Middle frontal gyrus (tissue), 1 donor: Measurements from ENCODE around the gene FREM1.

Experiments used
- DNase-seq: peaks from one replicate; pipeline ENCODE4 v3.0.0-alpha.2; 2015; ENCODE audit warnings: low spot score; ENCODE audit errors: extremely low spot score

Gene FREM1

DNA sequence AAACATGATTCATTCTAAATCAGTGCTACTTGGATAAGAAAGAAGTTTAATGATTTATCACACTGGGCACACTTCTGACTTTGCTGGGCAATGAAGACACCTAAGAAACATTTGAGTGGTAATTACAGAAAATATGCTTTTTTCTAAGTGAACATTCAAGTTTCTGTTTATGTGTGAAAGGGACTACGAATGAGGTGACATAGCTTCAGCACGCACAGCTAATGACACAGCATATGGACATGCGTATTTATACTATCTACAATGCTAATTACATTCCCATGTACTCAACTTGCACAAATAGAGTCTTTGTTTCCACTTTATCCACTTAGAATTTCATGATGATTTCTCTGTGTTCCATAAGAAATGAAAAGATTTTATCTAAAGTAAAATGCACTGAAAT, 40.6 kb downstream of the FREM1 start:
- no peak for DNase-seq

DNA sequence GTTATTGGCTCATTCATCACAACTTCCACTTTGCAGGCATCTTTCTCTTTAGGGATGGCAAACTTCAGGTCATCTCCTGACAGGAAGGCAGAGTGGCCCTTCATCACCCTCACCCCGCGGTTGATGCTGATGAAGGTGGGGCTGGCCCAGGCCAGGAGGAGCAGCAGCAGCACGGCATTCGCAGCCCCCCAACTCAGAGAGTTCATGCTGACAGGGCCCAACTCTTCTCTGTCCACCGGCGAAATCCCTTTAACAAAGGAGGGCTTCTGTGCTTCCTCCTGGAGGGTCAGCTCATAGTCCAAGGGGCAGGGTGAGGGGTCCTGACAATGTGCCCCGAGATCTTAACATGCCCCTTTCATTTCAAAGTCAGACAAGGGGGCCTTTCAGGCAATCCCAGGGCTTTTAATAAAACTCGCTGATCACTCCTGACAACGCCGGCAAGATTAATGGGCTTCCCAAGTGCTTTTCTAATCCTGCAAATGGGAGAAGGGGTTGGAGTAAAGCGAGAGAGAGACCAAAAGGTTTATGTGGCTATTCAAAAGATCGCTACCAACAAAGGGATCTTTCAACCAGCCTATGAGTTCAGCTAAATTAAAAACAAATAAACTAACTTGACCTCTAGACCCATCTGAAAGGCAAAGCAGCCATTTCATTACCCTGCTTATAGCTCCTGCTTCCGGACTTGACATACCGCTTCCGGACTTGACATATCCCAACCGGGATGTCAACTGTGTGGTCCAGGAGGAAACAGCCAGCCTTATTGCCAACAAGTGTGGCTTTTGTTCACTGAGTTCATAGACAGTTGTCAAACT, 41.2 kb downstream of the FREM1 start:
- DNase-seq, result no peak

DNA sequence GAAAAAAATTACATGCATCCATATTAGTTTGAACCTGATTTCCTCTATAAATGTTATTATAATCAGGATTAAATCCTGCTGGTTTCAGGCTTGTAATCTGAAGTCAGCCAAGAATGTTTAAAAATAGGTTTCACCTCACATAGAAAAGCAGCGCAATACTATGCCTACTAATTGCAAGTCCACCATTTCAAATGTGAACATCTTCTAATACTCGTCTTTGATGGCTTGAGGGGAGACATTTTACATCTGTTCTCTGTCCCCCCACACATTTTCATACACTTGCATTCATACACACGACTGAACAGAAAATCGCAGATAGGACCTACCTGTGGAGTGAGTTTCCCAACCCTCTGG, 41.8 kb downstream of the FREM1 start:
- no peak for DNase-seq

DNA sequence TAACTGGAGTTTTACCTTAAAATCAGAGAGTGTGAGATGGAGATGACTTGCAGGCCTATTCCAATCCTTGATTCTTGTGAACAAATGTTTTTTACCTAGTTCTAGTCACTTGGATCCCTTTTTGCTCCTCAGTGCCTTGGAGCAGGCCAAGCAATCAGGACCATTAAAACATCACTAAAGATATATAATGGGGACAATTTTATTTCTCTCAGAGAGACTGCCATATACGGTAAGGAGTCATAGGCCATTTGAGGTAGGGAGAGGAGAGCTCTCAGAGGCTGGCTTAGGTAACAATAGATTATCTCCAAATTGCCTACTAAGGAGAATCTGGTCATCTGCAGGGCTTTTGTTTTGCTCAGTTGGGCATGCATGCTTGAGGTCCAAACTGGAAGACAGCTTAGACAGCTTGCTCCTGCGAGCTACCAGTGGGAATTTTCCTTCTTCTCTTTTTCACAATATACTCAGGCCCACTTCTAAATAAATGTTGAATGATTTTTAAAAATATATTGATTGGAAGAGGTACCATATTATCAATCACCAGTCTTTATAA, 44.0 kb downstream of the FREM1 start:
- no peak for DNase-seq

DNA sequence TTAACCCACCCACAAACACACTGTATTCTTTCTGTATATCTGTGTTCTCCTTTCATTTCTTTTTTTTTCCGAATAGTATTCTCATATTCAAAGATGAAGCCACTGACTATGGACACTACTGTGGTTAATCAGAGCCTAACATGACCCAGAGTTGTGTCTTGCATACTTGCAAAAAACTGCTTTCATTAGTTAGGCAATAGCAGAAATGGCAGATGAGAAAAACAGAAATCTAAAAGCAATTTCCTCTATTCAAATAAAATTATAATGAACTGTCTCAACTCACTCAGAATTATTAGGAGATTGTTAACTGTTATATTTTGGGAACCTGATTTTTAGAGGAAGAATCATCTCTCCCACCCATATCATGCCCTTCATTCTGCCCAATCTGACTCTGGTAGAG, 45.9 kb downstream of the FREM1 start:
- no peak for DNase-seq

DNA sequence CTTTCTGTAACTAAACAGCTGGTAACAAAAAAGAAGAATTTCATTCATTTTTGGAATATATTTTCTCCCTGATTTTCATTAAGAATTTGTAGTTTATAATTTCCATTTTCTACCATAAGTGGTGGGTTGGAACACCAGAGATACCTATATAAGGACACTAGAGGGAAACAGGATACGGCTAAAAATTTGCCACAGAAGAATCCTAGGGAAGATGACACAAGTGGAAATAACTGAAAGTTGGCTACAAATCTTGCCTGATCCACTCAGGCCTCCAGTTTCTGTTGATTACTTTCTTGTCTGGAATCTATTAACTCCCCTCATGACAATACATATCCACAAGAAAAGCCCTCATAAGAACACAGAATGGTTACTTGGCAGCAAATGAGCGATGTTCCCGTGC, 46.8 kb downstream of the FREM1 start:
- DNase-seq, result no peak

DNA sequence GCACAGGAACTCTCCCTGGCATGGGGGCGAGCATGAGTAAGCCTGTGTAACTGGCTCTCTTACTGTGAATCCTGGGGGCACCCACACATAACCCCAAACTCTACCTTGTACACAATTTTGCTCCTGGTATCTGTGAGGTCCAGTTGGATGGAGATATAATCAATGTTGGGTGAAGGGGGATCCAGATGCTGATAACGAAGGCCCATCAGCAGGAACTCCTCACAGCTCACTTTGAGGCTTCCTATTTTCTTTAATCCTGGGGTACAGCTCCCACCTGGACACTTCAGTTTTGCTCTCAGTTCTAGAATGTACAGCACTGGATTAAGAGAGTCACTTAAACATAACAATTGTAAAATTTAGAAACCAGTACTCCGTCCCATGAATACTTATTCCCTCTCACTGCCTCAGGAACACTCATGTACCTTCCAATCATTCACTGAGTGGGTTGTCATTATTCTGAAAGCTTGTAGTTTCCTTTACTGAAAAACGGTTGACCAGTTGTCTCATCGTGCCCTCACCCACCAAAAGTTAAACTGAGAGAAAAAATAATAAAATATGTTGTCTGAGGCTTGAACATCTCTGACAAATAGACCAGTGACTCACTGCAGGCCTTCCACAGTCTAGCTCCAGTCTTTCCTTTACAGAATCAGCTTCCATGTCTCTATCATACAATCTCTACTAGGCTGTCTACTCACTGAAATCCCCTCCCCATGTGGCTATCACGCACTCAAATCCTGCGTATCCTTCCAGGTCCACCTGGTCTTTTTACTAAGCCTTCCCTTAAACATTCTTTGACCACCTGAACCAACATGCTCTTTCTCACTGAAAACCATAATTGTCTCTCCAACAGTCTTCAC, 52.6 kb downstream of the FREM1 start:
- DNase-seq, result no peak

DNA sequence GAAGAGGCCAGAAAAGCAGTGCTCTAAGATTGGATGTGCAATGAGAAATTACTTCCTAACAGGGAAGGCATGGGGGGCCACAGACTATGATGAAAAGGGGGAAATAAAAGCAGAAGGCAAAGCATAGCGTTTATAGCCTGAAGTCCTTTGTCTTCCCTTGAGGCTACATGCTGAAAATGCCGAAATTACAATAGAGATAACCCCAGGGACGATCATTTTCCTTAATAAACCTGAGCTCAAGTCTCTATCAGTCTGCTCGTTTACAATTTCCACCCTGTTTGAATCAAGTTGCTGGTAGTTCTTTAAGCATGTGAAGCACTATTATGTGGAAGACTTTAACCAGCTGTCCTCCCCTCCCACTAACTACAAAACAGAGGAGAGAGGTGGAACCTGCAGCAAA, 60.4 kb downstream of the FREM1 start:
- DNase-seq, result no peak

DNA sequence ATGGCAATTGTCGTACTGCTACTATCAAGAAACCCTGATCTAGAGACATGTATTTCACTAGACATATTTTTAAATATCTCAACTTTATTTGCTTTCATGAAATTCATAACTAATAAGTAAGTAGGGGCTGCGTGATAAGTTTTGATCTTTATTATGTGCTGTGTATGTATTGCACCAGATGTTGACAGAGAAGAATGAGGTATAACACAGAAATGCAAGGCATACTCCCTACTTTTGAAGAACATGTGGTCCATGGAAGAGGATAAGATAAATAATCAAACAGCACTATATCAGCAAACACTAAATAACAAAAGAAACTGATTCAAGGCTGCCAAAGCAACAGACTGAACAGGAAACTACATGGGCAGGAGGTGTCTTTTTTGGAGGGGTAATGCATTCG, 60.9 kb downstream of the FREM1 start:
- no peak for DNase-seq

DNA sequence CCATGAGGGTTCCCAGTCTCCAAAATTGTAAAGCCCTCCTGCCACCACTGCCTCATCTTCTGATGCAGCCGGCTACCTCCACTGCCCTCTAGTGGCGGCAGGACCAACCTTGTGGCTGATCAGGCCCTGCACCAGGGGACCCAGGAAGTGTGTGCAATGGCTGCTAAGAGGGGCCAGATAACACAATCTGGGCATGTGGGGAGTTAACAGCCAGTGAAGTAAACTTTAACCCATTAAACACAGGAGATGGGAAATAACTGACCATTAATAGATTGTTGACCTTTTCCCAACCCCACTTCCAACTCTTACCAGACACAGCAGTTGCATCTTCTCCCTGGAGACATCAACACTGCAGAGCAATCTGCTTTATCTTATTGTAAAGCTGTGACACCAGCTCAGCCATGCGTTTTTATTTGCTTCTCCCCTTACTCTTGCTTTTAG, 63.3 kb downstream of the FREM1 start:
- no peak for DNase-seq

DNA sequence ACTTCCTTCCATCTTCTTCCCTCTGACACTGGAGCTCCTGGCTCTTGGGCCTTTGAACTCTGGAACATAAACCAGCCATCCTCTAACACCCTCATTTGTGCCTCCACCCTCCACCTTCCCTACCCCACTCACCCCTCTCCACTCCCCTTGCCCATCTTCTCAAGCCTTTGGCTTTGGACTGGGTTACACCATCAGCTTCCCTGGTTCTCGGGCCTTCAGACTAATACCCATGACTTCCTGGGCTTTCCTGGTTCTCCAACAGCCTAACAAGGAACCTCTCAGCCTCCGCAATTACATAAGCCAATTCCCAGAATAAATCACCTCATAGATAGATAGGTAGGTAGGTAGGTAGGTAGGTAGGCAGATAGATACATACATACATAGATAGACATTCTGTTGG, 67.1 kb downstream of the FREM1 start:
- DNase-seq, result no peak

DNA sequence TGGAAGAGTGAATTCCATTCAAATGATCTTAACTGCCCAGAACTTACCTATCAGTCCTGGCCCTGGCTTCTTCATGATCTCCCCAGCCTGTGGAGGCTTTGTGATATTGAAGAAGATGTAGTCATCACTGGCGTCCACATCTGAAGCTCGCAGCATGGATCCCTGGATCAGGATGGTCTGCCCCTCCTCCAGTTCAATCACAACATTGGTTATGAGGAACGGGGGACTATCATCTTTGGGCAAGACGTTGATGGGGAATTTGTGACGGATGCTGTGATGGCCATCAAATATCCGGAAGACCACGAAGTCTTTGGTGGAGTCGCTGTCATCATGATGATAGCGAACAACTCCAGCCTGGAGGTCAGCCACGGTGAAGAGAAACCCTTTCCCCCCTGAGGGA, 68.0 kb downstream of the FREM1 start:
- no peak for DNase-seq

DNA sequence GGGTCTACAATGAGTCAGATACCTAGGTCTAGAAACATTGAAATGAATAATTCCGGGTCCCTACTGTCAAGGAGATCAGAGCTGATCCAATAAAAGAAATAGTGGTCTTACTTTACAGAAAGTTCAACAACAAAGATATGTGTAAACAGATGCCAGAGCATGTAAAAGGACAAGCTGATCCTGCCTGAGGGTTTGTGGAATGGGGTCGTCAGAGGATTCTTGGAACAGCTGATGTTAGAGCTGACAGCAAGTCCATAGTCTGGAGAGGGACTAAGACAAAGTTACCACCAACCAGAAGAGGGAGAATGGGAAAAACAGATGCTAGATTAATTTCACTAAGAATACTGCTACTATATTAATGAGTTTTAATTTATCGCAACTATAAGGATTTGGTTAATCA, 71.5 kb downstream of the FREM1 start:
- no peak for DNase-seq

DNA sequence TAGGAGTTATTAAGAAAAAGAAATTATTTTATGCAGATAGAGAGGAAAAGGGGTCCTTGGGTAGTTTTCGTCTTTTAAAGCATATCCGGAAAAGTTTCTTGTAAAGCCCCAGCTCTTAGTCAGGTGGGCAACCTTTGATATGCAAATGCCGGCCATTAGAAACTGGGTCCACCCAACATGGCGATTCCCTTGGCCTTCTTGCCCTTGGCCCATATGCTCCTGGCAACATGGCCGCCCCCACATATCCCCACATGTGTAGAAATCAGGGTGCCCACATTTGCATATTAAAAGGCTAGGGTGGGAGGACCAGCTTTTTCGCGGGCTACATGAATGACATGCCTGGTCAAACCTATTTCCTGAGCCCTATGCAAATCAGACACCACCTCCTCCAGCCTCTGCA, 73.3 kb downstream of the FREM1 start:
- DNase-seq, result no peak

DNA sequence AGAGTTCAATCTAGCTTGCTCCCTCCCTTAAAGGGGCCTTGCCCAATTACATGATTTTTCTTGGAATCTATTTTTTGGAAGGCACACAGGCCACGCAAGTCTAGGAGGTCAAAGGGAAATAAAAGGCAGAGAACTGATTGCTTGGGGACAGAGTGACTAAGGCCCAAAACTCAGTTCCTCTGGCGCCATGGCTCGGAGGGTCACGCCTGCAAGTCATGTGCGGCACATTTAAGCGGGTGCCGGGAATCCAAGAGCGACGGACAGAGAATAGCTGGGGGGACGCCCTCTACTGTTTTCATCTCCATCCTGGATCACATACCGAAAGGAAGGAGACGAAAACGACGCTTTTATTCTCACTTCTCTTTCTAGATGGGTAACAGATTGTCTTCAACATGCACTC, 78.6 kb downstream of the FREM1 start:
- DNase-seq, result no peak

DNA sequence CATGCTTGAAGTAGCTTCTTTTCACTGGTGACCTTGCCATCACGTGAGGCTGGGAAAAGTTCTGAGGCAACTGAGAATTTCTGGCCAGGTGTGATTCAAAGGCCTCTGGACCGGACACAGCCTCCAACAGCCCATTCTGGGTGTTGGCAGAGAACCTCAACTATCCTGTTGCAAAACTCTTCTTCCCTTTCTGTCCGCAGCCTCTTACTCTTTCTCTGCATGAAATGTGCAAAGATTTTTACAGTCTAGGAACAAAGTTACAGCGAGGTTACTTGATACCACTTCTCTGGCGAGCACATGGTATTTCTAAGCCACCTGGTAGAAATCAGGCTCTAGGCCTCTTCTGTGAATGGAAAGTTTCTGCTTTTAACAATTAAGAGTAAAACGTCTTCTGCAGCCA, 79.2 kb downstream of the FREM1 start:
- DNase-seq, result no peak

DNA sequence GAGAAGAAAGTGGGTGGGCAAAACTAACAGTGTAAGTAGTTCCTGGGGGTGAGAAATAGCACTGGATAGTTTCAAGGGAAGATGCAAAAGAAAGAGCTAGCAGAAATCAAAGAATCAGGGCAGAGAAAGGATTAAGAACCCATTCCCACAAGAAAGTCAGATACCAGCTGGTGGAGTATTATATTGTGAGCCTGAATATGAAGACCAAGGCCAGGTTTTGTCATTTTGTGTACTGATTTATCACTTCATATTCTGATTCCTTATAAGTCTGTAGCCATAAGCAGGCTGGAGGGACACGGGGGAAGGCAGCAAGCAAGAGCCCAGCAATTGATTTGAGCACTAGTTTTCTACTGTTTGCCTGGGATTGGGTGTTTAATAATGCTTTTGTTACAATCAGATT, 80.2 kb downstream of the FREM1 start:
- no peak for DNase-seq

DNA sequence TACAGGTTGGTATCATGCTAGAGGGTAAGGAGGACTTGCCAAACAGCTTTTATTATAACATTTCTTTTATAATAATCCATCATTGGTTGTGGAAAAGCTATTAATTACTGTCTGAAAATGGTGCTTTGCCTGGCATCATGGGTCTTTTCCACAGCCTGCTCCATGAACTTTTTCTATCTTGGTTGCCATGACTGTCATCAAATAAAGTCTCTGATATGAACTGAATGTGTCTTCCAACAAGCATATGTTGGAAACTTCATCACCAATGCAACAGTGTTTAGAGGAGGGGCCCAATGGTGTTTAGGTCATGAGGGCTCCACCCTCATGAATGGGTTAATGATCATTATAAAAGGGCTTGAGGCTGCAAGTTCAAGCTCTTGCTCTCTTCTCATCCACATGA, 81.0 kb downstream of the FREM1 start:
- no peak for DNase-seq

DNA sequence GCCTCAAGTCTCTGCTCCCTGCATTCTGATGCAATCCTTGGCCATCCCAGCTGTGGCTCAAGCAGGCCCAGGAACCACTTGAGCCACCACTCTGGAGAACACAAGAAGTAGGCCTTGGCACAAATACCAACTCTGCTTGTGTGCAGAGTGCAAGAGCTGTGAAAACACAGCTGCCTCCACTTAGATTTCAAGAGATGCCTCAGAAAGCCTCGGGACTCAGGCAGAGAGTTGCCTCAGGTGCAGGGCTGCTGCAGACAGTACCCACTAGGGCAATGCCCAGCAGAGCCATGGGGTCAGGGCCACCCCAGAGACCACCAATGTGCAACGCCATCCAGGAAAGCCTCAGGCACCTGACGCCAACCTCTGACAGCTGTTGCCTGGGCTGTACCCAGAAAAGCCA, 82.4 kb downstream of the FREM1 start:
- DNase-seq, result no peak

DNA sequence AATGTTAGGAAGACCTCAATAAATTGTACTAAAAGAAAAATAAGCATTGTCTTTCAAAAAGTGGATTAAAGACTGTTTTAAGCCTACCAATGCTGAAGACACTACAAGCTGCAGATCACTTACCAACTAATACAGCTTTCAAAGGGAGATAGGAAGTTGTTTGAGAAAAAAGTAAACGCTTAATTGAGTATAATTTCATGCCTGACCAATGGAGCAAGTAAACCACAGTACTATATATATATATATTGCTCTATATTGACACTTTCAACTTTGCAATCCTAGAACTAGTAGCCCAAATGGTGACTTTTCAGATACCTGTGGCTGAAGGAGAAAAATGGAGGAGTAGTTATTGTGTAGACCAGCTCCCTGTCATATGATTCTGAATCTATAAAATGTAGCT, 85.7 kb downstream of the FREM1 start:
- no peak for DNase-seq

DNA sequence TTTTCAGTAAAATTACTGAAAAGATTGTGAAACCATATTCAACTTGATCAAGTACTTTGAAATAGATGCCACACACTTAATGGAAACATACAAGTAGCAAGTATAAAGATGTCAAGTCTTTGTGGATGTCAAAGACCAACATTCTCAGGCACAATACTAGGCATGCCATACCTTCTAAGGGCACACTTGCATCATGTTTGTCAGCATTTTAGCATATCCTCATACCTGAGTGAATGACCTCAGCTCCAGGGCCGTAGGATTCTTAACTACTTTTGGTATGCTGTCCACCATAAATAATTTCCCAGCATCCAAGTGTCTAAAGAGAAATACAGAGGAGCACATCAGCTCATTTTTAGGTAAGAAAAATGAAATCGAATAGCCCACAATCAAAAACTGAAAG, 86.4 kb downstream of the FREM1 start:
- no peak for DNase-seq

DNA sequence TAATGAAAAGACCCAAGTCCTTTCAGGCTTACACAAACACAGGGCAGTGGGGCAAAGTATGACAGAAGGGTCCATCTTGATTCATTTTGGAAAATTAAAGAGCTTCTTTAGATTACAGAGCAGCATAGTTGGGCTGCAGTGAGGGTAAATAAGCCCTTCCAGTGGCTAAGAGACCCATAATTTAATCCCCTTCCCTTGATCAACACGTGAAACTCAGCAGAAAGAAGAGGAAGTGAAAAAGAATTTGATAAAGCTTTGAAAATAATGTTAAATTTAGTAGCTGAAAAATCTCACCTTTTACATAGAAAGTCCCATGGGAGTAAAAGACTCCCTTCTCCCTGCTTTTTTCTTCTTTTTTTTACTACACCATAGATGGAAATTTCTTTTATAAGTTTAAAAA, 87.6 kb downstream of the FREM1 start:
- DNase-seq, result no peak

DNA sequence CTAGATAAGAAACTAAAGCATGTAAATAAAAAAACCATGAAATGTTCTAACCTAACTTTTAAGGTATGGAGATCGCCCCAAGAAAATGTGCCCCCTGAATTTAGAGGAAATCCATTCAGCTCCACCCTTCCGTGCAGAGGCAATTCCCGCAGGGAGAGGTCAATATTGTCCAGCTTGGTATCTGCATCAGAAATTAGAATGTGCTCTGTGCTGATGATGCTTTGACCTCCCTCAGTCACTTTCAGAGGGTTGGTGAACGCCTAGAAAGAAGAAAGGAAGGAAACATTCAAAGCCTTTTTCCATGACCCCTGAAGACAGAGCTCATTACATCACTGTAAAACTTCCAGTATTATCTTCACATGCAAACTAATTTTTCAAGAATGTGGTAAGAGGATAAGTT, 91.0 kb downstream of the FREM1 start:
- no peak for DNase-seq
